CD14-positive monocyte (primary cell): ENCODE measurements around the gene PTCH2. TPM values are rescaled to one million over a fixed set of nuclear protein-coding genes. Genes with fewer than 3 reads are reported as not detected.

ENCODE experiments used
- DNase-seq, 3 donors: peaks; one replicate each; pipeline ENCODE4 v3.0.0-alpha.2; 2011 to 2022
- H2AFZ ChIP-seq: 2 replicates; pipeline ENCODE4 v1.6.0; 2012; ENCODE audit warnings: mild to moderate bottlenecking, low read depth, low read length, inconsistent platforms; ENCODE audit not compliant: insufficient read depth, poor library complexity, severe bottlenecking
- H3K27ac ChIP-seq, 2 donors: 1 replicate in 1 of 2; 2 replicates in 1 of 2; pipeline ENCODE4 v1.5.1; 2012 to 2013; ENCODE audit warnings: low read length in 2 of 2, control low read depth in 1 of 2, inconsistent platforms in 1 of 2, low read depth in 1 of 2, mild to moderate bottlenecking in 1 of 2
- H3K27me3 ChIP-seq, 2 donors: one replicate each; pipeline versions ENCODE4 v1.6.0 to v1.6.1; 2011 to 2013; ENCODE audit warnings: low read length in 2 of 2; ENCODE audit not compliant: control insufficient read depth in 2 of 2, insufficient read depth in 2 of 2
- H3K36me3 ChIP-seq, 2 donors: replicated peaks in 1 of 2; 1 replicate in 1 of 2; 2 replicates in 1 of 2; pipeline versions ENCODE4 v1.5.1 to v1.6.1; 2012 to 2013; ENCODE audit warnings: low read length in 2 of 2, control low read depth in 1 of 2, inconsistent platforms in 1 of 2, mild to moderate bottlenecking in 1 of 2; ENCODE audit not compliant: insufficient read depth in 2 of 2, control insufficient read depth in 1 of 2
- H3K4me1 ChIP-seq, 2 donors: 1 replicate in 1 of 2; 2 replicates in 1 of 2; pipeline versions ENCODE4 v1.5.1 to v1.6.1; 2012 to 2013; ENCODE audit warnings: low read length in 2 of 2, control low read depth in 1 of 2, inconsistent platforms in 1 of 2, mild to moderate bottlenecking in 1 of 2, moderate library complexity in 1 of 2; ENCODE audit not compliant: insufficient read depth in 2 of 2, control insufficient read depth in 1 of 2
- H3K4me2 ChIP-seq: replicated peaks from 2 replicates; pipeline ENCODE3; 2012; ENCODE audit warnings: low read length, moderate library complexity, mild to moderate bottlenecking; ENCODE audit not compliant: poor library complexity, severe bottlenecking; ENCODE audit errors: extremely low read depth
- H3K4me3 ChIP-seq, 3 experiments: fragments of 200-600 bp in 1 of 3; sonication (generic) in 1 of 3; replicated peaks in 1 of 3; 1 replicate in 2 of 3; 2 replicates in 1 of 3; pipeline ENCODE4 v1.5.1; 2011 to 2013; ENCODE audit warnings: low read length in 3 of 3, mild to moderate bottlenecking in 3 of 3, control low read depth in 2 of 3, low read depth in 2 of 3, inconsistent platforms in 1 of 3, moderate library complexity in 1 of 3
- H3K79me2 ChIP-seq: 2 replicates; pipeline ENCODE4 v1.6.0; 2012; ENCODE audit warnings: mild to moderate bottlenecking, control low read depth, inconsistent platforms, low read length, moderate library complexity; ENCODE audit not compliant: insufficient read depth
- H3K9ac ChIP-seq: 2 replicates; pipeline ENCODE4 v1.6.0; 2017; ENCODE audit warnings: low read length, mild to moderate bottlenecking; ENCODE audit not compliant: insufficient read depth, poor library complexity, severe bottlenecking
- H3K9me3 ChIP-seq, 2 donors: replicated peaks in 1 of 2; 1 replicate in 1 of 2; 2 replicates in 1 of 2; pipeline versions ENCODE4 v1.5.1 to v1.6.1; 2012 to 2013; ENCODE audit warnings: low read length in 2 of 2, control low read depth in 1 of 2; ENCODE audit not compliant: control insufficient read depth in 1 of 2, insufficient read depth in 1 of 2
- H4K20me1 ChIP-seq: 2 replicates; pipeline ENCODE4 v1.6.0; 2012; ENCODE audit warnings: mild to moderate bottlenecking, low read length, control low read depth, moderate library complexity; ENCODE audit not compliant: insufficient read depth
- H3K27ac Mint-ChIP-seq, 7 donors: one replicate each; pipeline ENCODE4 v1.8.0; 2020; ENCODE audit warnings: mild to moderate bottlenecking in 7 of 7, mixed read lengths in 7 of 7, moderate library complexity in 6 of 7, inconsistent platforms in 2 of 7
- H3K27me3 Mint-ChIP-seq, 3 donors: one replicate each; pipeline ENCODE4 v1.8.0; 2021 to 2022; ENCODE audit warnings: low read depth in 3 of 3, mild to moderate bottlenecking in 3 of 3, mixed read lengths in 3 of 3, moderate library complexity in 3 of 3, inconsistent platforms in 1 of 3
- H3K36me3 Mint-ChIP-seq, 2 donors: one replicate each; pipeline ENCODE4 v1.8.0; 2020; ENCODE audit warnings: mixed read lengths in 2 of 2, inconsistent platforms in 1 of 2, mild to moderate bottlenecking in 1 of 2
- H3K4me1 Mint-ChIP-seq: one replicate; pipeline ENCODE4 v1.8.0; 2020; ENCODE audit warnings: mild to moderate bottlenecking, mixed read lengths
- H3K4me3 Mint-ChIP-seq, 2 donors: one replicate each; pipeline ENCODE4 v1.8.0; 2020; ENCODE audit warnings: mild to moderate bottlenecking in 2 of 2, mixed read lengths in 2 of 2, moderate library complexity in 1 of 2
- H3K9me3 Mint-ChIP-seq, 7 donors: one replicate each; pipeline ENCODE4 v1.8.0; 2020 to 2022; ENCODE audit warnings: mixed read lengths in 7 of 7, mild to moderate bottlenecking in 6 of 7, moderate library complexity in 6 of 7, inconsistent platforms in 2 of 7
- WGBS: methylation state at CpG from one replicate; pipeline ENCODE4 v1.1.5; 2013; ENCODE audit warnings: missing lambda C conversion rate; ENCODE audit not compliant: insufficient coverage; 5-methylcytosine and 5-hydroxymethylcytosine counted together
- intact Hi-C, 2 donors: fragments of 100-400 bp; cut with micrococcal nuclease; formaldehyde crosslinking; loops; one replicate each; pipeline versions ENCODE4 v1.15.0 to v1.15.1; 2023
- polyA plus RNA-seq, 3 donors: library from polyadenylated mRNA; depleted of rRNA in 1 of 3; unstranded in 2 of 3; stranded (reverse) in 1 of 3; fragments of 300-500 nt in 2 of 3; fragments of >200 nt in 1 of 3; fragmentation: Illumina TruSeq in 2 of 3; gene quantifications; 1 replicate in 2 of 3; 2 replicates in 1 of 3; pipeline ENCODE4 v1.2.3, GENCODE V29; 2012 to 2021
- TF ChIP-seq, protein P1 (sequence below): fragments of 200-600 bp; IDR thresholded peaks from one replicate; pipeline ENCODE4 v1.8.0; 2022; ENCODE audit warnings: antibody characterized with exemption, mild to moderate bottlenecking

Gene PTCH2
- polyA plus RNA-seq, 3 donors: 0.18 to 0.71 (median 0.22) TPM

DNA sequence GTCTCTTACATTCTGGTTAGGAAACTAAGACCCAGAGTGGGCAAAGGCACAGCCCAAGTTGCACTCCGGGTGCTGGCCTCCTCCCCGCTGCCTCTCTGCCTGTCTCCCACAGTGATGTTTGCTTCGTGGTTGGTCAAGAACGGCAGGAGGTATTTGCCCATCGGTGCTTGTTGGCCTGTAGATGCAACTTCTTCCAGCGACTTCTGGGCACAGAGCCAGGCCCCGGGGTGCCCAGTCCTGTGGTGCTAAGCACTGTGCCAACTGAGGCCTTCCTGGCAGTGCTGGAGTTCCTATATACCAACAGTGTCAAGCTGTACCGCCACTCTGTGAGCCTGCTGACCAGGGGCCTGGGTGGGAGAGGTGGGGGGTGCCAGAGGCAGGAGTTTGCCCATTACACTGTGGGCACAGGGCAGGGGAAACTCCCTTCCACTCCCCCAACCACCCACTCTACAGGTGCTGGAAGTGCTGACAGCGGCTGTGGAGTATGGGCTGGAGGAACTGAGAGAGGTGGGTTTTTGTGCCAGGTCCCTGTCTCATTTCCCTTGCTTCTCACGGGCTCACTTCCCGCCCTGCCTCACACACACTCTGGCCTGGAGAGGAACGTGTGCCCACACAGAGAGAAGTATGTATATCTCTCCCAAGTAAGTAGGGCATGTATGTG lies 32.8 kb downstream of the PTCH2 start:
- H3K36me3 Mint-ChIP-seq: peaks cover 26 to 28% of the 10 kb centered on the region in 2 donors
- H3K9me3 Mint-ChIP-seq: no peaks in the 10 kb centered on the region
- Histone ChIP-seq H3K4me3 (peak overlapping the region in 1 of 3 experiments; percentile 29), H3K4me2 (peak overlapping the region; percentile 25), H3K9ac (peak overlapping the region; percentile 83), H3K36me3 (peaks cover 6 to 14% of the 10 kb centered on the region in 2 donors), H3K9me3 (no peaks in the 10 kb centered on the region), H3K27me3 (no peaks in the 10 kb centered on the region), H3K27ac (peak overlapping the region; percentile 99 to 100), H2AFZ (no peak overlapping the region), H4K20me1 (no peaks in the 10 kb centered on the region), H3K79me2 (no peaks in the 10 kb centered on the region), H3K4me1 (peaks cover 88 to 97% of the 10 kb centered on the region in 2 donors)
- peak overlapping the region; percentile 100 for H3K27ac Mint-ChIP-seq
- peak overlapping the region in 1 of 2 donors; percentile 57 for H3K4me3 Mint-ChIP-seq
- 0% methylated on average over 4 of the region's 12 CpGs for WGBS
- DNase-seq: peak; percentile 67 to 87 (median 70)
- H3K4me1 Mint-ChIP-seq: peaks cover 84% of the 10 kb centered on the region
- intact Hi-C loops: no loop called here
- H3K27me3 Mint-ChIP-seq: peaks cover 0 to 3% (median 1%) of the 10 kb centered on the region in 3 donors
- TF ChIP-seq, protein P1, sequence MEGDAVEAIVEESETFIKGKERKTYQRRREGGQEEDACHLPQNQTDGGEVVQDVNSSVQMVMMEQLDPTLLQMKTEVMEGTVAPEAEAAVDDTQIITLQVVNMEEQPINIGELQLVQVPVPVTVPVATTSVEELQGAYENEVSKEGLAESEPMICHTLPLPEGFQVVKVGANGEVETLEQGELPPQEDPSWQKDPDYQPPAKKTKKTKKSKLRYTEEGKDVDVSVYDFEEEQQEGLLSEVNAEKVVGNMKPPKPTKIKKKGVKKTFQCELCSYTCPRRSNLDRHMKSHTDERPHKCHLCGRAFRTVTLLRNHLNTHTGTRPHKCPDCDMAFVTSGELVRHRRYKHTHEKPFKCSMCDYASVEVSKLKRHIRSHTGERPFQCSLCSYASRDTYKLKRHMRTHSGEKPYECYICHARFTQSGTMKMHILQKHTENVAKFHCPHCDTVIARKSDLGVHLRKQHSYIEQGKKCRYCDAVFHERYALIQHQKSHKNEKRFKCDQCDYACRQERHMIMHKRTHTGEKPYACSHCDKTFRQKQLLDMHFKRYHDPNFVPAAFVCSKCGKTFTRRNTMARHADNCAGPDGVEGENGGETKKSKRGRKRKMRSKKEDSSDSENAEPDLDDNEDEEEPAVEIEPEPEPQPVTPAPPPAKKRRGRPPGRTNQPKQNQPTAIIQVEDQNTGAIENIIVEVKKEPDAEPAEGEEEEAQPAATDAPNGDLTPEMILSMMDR: no peak

DNA sequence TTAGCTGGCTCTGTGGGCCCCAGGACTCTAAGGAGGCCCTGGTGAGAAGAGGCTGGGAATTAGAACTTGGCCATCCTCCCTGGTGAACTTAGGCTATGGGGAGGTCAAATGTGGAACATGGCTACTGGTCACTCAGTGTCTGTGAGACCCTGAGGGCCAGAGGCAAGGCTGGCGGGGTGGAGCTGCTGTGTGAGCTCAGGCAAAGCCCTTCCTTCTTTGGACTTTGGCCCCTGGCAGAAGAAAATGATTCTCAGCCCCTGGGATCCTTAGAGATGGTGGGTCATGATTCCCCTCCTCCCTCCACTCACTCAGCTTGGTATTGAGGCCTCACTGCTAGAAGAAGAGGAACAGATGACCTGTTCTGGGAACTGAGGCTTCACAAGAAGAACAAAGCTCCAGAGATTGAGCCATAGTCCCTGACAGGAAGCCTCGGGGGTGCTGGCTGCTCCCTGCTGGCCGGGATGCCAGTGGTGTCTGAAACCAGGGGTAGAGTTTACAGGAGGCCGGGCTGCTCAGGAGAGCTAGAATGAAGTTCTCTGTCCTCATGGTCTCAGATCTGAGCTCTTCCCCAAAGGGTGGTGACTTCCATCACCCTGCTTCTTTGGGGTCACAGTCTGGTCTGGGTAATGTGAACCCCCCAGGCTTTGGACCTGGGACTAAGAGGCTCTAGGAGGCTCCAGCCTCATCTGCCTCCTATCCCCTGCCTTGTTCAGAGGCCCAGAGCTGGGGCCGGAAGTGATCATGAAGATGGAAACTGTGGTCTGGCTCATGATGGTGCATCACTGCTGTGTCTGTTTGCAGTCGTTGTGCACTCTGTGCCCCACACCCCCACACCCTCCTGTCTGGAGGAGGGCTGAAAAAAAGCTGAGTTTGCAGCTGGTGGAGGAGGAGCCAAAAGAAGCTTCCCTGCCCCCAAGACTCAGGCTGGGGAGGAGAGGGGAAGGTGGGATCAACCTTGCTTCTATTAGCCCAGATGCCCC lies 33.8 kb downstream of the PTCH2 start:
- no peaks in the 10 kb centered on the region for H3K27me3 ChIP-seq
- H3K36me3 Mint-ChIP-seq: peaks cover 30 to 32% of the 10 kb centered on the region in 2 donors
- H3K4me2 ChIP-seq: peak overlapping the region; percentile 25
- no peaks in the 10 kb centered on the region for H3K9me3 Mint-ChIP-seq
- peak overlapping the region; percentile 64 to 78 for H3K4me3 Mint-ChIP-seq
- H3K27me3 Mint-ChIP-seq: peaks cover 0 to 4% (median 3%) of the 10 kb centered on the region in 3 donors
- peaks cover 78 to 87% of the 10 kb centered on the region in 2 donors for H3K4me1 ChIP-seq
- intact Hi-C loops: loop anchor here in 1 of 2 donors (1.0 kb wide), 1 partner anchor 8 kb away; no protein-coding TSS in a partner anchor
- no peak overlapping the region for H2AFZ ChIP-seq
- peak overlapping the region in 1 of 3 experiments; percentile 29 for H3K4me3 ChIP-seq
- peak; percentile 90 to 95 (median 93) for DNase-seq
- peaks cover 13 to 24% of the 10 kb centered on the region in 2 donors for H3K36me3 ChIP-seq
- TF ChIP-seq, protein P1: peak; percentile 21
- peak overlapping the region; percentile 99 to 100 for H3K27ac ChIP-seq
- peak overlapping the region; percentile 83 for H3K9ac ChIP-seq
- peaks cover 77% of the 10 kb centered on the region for H3K4me1 Mint-ChIP-seq
- WGBS: 3% methylated on average over 3 of the region's 6 CpGs
- H4K20me1 ChIP-seq: no peaks in the 10 kb centered on the region
- H3K27ac Mint-ChIP-seq: peak overlapping the region; percentile 100
- H3K79me2 ChIP-seq: no peaks in the 10 kb centered on the region
- no peaks in the 10 kb centered on the region for H3K9me3 ChIP-seq
